Endothelial cell (in vitro differentiated cells): ENCODE measurements around the gene GLP1R. TPM values are rescaled to one million over a fixed set of nuclear protein-coding genes. Genes with fewer than 3 reads are reported as not detected.

Source experiments
- DNase-seq: peaks from one replicate; pipeline ENCODE4 v3.0.0; 2021; ENCODE audit warnings: low spot score
- H3K27ac Mint-ChIP-seq: one replicate; pipeline ENCODE4 v1.8.0; 2021; ENCODE audit warnings: mixed read lengths, inconsistent platforms; ENCODE audit not compliant: unreplicated experiment
- H3K27me3 Mint-ChIP-seq: one replicate; pipeline ENCODE4 v1.8.0; 2021; ENCODE audit warnings: mild to moderate bottlenecking, moderate library complexity, mixed read lengths, inconsistent platforms; ENCODE audit not compliant: unreplicated experiment
- H3K36me3 Mint-ChIP-seq: one replicate; pipeline ENCODE4 v1.8.0; 2021; ENCODE audit warnings: mild to moderate bottlenecking, low read depth, mixed read lengths, inconsistent platforms; ENCODE audit not compliant: unreplicated experiment
- H3K4me1 Mint-ChIP-seq: one replicate; pipeline ENCODE4 v1.8.0; 2021; ENCODE audit warnings: mild to moderate bottlenecking, mixed read lengths, inconsistent platforms; ENCODE audit not compliant: unreplicated experiment
- H3K4me3 Mint-ChIP-seq: one replicate; pipeline ENCODE4 v1.8.0; 2021; ENCODE audit warnings: mild to moderate bottlenecking, mixed read lengths, inconsistent platforms; ENCODE audit not compliant: unreplicated experiment
- H3K9me3 Mint-ChIP-seq: one replicate; pipeline ENCODE4 v1.8.0; 2021; ENCODE audit warnings: mixed read lengths, inconsistent platforms; ENCODE audit not compliant: unreplicated experiment
- CTCF ChIP-seq: fragments of 200-600 bp; sonication (generic); IDR thresholded peaks from one replicate; pipeline ENCODE4 v1.5.0; 2021; ENCODE audit warnings: antibody characterized with exemption; ENCODE audit not compliant: unreplicated experiment
- total RNA-seq: library from RNA; stranded (reverse); fragmentation: NEBNext Ultra II Directional; extraction: Animal tissue kit (Norgen Biotek cat#: 25700); gene quantifications from one replicate; pipeline ENCODE4 v1.2.1, GENCODE V29; 2021; ENCODE audit not compliant: unreplicated experiment

The GLP1R gene
- total RNA-seq, 1 donor from 2014 or later = 42.5 TPM

DNA sequence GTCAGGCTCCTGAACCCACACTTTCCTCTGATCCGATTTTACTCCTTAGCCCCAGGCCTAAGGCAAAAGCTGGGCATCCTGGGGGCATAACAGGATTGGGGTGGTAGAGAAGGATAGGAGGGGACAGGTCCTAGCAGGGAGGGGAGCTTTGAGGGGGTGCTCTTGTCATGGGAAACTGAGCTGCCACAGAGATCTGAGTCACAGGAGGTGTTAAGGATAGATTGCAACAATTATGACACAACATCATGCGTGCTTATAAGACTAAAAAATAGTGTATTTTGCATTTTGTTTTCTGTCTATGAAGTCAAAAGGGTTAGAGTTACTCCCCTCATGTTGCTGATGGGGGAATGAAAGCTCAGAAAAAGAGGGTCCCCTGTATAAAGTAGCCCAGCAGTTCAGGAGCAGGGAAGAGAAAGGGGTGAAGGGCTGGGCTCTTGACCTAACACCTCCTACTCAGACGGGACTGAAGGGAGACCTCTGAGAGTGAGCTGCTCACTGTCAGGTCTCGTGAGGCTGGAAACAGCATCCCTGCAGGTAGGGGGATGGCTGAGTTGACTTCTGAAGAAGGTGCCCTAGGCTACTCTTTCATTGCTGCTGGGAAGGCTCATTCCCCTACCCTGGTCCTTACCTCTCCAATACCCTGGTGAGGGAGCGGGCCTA is 2.0 kb downstream of the GLP1R start:
- Mint-ChIP-seq H3K4me1 (peaks cover 63% of the 10 kb centered on the region), H3K9me3 (no peaks in the 10 kb centered on the region), H3K27ac (peak overlapping the region; percentile 48), H3K4me3 (peak overlapping the region; percentile 70), H3K36me3 (peaks cover 7% of the 10 kb centered on the region), H3K27me3 (peaks cover 15% of the 10 kb centered on the region)
- TF ChIP-seq CTCF = no peak
- DNase-seq = no peak

GRCh38 chr6:39051399-39052122 is 3.0 kb downstream of the GLP1R start:
- Mint-ChIP-seq H3K4me1 (peaks cover 60% of the 10 kb centered on the region), H3K27me3 (peaks cover 18% of the 10 kb centered on the region), H3K36me3 (peaks cover 12% of the 10 kb centered on the region), H3K9me3 (no peaks in the 10 kb centered on the region), H3K27ac (peak overlapping the region; percentile 48), H3K4me3 (peak overlapping the region; percentile 70)
- no peak for TF ChIP-seq CTCF
- DNase-seq = peak; percentile 41

- peak overlapping the region; percentile 38 for H3K4me3 Mint-ChIP-seq
- peaks cover 19% of the 10 kb centered on the region for H3K27me3 Mint-ChIP-seq
- TF ChIP-seq CTCF = no peak
- H3K27ac Mint-ChIP-seq = no peak overlapping the region
- H3K9me3 Mint-ChIP-seq = no peaks in the 10 kb centered on the region
- peaks cover 18% of the 10 kb centered on the region for H3K36me3 Mint-ChIP-seq
- no peak for DNase-seq
- H3K4me1 Mint-ChIP-seq = peaks cover 50% of the 10 kb centered on the region
These were observed 4.5 kb downstream of the GLP1R start for GRCh38 chr6:39053016-39053624.

DNA sequence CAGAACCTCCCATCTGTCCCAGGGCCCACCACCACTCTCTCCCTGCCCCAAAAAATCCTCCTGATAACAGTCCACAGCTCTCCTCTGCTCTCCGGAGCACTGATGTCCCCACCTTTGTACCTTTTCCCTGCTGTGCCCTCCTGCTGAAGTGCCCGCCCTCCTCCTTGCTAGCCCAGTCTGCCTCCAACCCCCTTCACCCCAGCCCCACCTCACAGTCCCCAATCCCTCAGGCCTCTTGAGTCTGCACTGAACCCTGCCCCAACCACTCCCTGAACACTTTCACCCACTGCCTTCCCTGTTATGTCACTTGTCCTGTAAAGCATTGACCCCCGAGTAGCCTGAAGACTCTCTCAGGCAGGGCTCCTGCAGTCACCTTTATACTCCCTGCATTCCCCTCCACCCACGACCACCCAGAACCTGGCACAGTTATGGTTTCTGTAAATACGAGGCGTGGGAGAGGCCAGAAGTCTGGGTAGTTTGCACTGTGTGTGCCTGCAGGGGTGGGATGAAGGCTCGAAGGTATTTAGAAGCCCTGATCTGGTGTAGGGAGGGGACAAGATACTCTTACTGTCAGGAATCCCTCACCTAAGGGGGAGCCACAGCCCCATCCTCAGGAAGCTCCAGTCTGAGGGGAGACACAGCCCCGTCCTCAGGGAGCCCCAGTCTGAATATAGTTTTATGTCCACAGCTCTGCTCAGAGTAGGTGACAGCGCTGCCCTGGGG is 5.4 kb downstream of the GLP1R start:
- Mint-ChIP-seq H3K27me3 (peaks cover 19% of the 10 kb centered on the region), H3K9me3 (no peaks in the 10 kb centered on the region), H3K4me1 (peaks cover 50% of the 10 kb centered on the region), H3K36me3 (peaks cover 24% of the 10 kb centered on the region), H3K27ac (peak overlapping the region; percentile 25), H3K4me3 (no peak overlapping the region)
- TF ChIP-seq CTCF = no peak
- DNase-seq = no peak
